OCI-LY1 (cell line): ENCODE measurements around the gene RERE.

Experiments used
- H2AFZ ChIP-seq: fragments of 200-600 bp; sonication (generic), shearing (Covaris generic); 2 replicates; pipeline ENCODE4 v1.6.0; 2014; ENCODE audit warnings: antibody characterized with exemption, mild to moderate bottlenecking, low read length
- H3F3A ChIP-seq: fragments of 200-600 bp; sonication (generic), shearing (Covaris generic); 2 replicates; pipeline ENCODE4 v1.6.0; 2014; ENCODE audit warnings: mild to moderate bottlenecking, antibody characterized with exemption, low read length, moderate library complexity; ENCODE audit not compliant: insufficient read depth
- H3K27ac ChIP-seq: fragments of 200-600 bp; sonication (generic); 2 replicates; pipeline ENCODE4 v1.5.1; 2014; ENCODE audit warnings: low read length, mixed run types, mild to moderate bottlenecking, low read depth; ENCODE audit not compliant: poor library complexity, severe bottlenecking
- H3K27me3 ChIP-seq: fragments of 200-600 bp; sonication (generic); 2 replicates; pipeline ENCODE4 v1.6.0; 2014; ENCODE audit warnings: antibody characterized with exemption, mild to moderate bottlenecking, low read length, moderate library complexity; ENCODE audit not compliant: insufficient read depth
- H3K36me3 ChIP-seq: fragments of 200-600 bp; sonication (generic); 2 replicates; pipeline ENCODE4 v1.6.1; 2014; ENCODE audit warnings: mild to moderate bottlenecking, antibody characterized with exemption, low read length, moderate library complexity, mixed read lengths; ENCODE audit not compliant: insufficient read depth
- H3K4me1 ChIP-seq: fragments of 200-600 bp; sonication (generic); 2 replicates; pipeline ENCODE4 v1.5.1; 2014; ENCODE audit warnings: mild to moderate bottlenecking, low read length, moderate library complexity; ENCODE audit not compliant: insufficient read depth, severe bottlenecking
- H3K4me2 ChIP-seq: fragments of 200-600 bp; sonication (generic), shearing (Covaris generic); 2 replicates; pipeline ENCODE4 v1.6.1; 2014; ENCODE audit warnings: low read length
- H3K4me3 ChIP-seq: fragments of 200-600 bp; sonication (generic); 2 replicates; pipeline ENCODE4 v1.5.1; 2014; ENCODE audit warnings: low read length, low read depth, mild to moderate bottlenecking, mixed read lengths; ENCODE audit not compliant: poor library complexity, severe bottlenecking
- H3K79me2 ChIP-seq: fragments of 200-600 bp; shearing (Covaris generic); 2 replicates; pipeline ENCODE4 v1.6.1; 2016; ENCODE audit warnings: mixed run types, low read length, mixed read lengths; ENCODE audit not compliant: insufficient read depth
- H3K9ac ChIP-seq: fragments of 200-600 bp; sonication (generic), shearing (Covaris generic); 2 replicates; pipeline ENCODE4 v1.6.1; 2014; ENCODE audit warnings: mild to moderate bottlenecking, low read length, mixed read lengths
- H3K9me2 ChIP-seq: fragments of 200-600 bp; sonication (generic), shearing (Covaris generic); 2 replicates; pipeline ENCODE4 v1.6.1; 2014; ENCODE audit warnings: low read depth, mild to moderate bottlenecking, low read length, mixed read lengths
- H3K9me3 ChIP-seq: fragments of 200-600 bp; shearing (Covaris generic); 2 replicates; pipeline ENCODE4 v1.6.1; 2014; ENCODE audit warnings: low read length, mixed read lengths
- H4K20me1 ChIP-seq: fragments of 200-600 bp; sonication (generic), shearing (Covaris generic); 2 replicates; pipeline ENCODE4 v1.6.0; 2016; ENCODE audit warnings: mild to moderate bottlenecking, low read length; ENCODE audit not compliant: insufficient read depth
- EZH2 ChIP-seq: fragments of 200-600 bp; sonication (generic), shearing (Covaris generic); IDR thresholded peaks from 2 replicates; pipeline ENCODE4 v1.8.0; 2017; ENCODE audit warnings: borderline replicate concordance, mixed run types, mild to moderate bottlenecking, antibody characterized with exemption, low read length, moderate library complexity, mixed read lengths
- TF ChIP-seq, protein P1 (sequence below): fragments of 200-600 bp; sonication (generic), shearing (Covaris generic); IDR thresholded peaks from 2 replicates; pipeline ENCODE4 v1.5.1; 2017; ENCODE audit warnings: mild to moderate bottlenecking, antibody characterized with exemption, low read length, moderate library complexity, mixed read lengths

The RERE gene

DNA sequence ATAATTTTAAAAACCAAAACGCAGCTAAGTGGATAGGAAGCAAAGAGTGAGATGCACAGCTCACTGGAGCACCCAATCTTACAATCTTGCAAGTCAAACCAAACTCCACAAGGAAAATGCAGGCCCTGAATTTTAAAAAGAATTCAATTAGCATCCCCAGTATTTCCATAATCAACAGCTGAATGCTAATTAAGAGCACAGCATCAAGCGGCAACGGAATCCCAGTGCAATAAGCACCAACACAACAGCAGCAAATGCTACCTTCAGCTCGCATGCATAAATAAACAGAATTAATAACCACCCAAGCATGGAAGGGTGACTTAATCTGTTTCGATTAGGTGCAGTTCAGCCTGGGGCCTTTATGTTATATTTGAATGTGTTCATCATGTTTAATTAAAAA, 356.7 kb downstream of the RERE start:
- peaks cover 90% of the 10 kb centered on the region for H3K4me1 ChIP-seq
- peak overlapping the region; percentile 39 for H3K4me3 ChIP-seq
- H3K79me2 ChIP-seq: peaks cover 16% of the 10 kb centered on the region
- H3K27ac ChIP-seq: peak overlapping the region; percentile 92
- no peaks in the 10 kb centered on the region for H3K36me3 ChIP-seq
- no peaks in the 10 kb centered on the region for H4K20me1 ChIP-seq
- no peak overlapping the region for H2AFZ ChIP-seq
- peak overlapping the region; percentile 65 for H3K4me2 ChIP-seq
- no peak for TF ChIP-seq EZH2
- TF ChIP-seq, protein P1, sequence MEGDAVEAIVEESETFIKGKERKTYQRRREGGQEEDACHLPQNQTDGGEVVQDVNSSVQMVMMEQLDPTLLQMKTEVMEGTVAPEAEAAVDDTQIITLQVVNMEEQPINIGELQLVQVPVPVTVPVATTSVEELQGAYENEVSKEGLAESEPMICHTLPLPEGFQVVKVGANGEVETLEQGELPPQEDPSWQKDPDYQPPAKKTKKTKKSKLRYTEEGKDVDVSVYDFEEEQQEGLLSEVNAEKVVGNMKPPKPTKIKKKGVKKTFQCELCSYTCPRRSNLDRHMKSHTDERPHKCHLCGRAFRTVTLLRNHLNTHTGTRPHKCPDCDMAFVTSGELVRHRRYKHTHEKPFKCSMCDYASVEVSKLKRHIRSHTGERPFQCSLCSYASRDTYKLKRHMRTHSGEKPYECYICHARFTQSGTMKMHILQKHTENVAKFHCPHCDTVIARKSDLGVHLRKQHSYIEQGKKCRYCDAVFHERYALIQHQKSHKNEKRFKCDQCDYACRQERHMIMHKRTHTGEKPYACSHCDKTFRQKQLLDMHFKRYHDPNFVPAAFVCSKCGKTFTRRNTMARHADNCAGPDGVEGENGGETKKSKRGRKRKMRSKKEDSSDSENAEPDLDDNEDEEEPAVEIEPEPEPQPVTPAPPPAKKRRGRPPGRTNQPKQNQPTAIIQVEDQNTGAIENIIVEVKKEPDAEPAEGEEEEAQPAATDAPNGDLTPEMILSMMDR: no peak
- no peaks in the 10 kb centered on the region for H3K27me3 ChIP-seq
- H3K9me2 ChIP-seq: no peaks in the 10 kb centered on the region
- H3K9me3 ChIP-seq: no peaks in the 10 kb centered on the region
- H3F3A ChIP-seq: 0 out of 2 replicates have a peak, but pooled peaks cover 3% of the 10 kb centered on the region
- H3K9ac ChIP-seq: peak overlapping the region; percentile 47

DNA sequence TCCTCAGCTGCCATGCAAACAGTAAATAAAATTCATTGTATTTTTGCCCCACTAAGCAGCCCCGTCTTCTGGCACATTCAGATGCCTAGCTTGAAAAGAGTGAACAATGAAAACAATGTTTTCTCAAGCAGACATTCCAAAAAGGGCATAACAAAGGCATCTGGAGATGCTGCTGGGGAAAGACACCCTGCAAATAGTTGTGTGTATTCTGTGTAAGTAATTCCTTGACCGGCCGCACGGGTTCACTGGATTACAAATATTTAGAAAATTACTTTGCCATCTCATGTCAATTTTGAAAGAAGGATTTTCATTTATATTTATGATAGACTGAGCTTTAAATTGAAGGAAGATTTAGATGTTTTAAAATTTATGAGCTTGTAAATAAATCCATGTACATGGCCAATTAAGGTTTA, 357.3 kb downstream of the RERE start:
- Histone ChIP-seq H3K4me3 (no peak overlapping the region), H4K20me1 (no peaks in the 10 kb centered on the region), H3K36me3 (no peaks in the 10 kb centered on the region), H2AFZ (no peak overlapping the region), H3K79me2 (peaks cover 16% of the 10 kb centered on the region), H3F3A (0 out of 2 replicates have a peak, but pooled peaks cover 3% of the 10 kb centered on the region), H3K27ac (peak overlapping the region; percentile 92), H3K4me2 (peak overlapping the region; percentile 65; the same call in 1 of the 2 replicates), H3K4me1 (peaks cover 83% of the 10 kb centered on the region), H3K27me3 (no peaks in the 10 kb centered on the region), H3K9ac (peak overlapping the region; percentile 47; the same call in 1 of the 2 replicates), H3K9me2 (no peaks in the 10 kb centered on the region), H3K9me3 (no peaks in the 10 kb centered on the region)
- no peak for TF ChIP-seq EZH2
- TF ChIP-seq, protein P1: no peak

DNA sequence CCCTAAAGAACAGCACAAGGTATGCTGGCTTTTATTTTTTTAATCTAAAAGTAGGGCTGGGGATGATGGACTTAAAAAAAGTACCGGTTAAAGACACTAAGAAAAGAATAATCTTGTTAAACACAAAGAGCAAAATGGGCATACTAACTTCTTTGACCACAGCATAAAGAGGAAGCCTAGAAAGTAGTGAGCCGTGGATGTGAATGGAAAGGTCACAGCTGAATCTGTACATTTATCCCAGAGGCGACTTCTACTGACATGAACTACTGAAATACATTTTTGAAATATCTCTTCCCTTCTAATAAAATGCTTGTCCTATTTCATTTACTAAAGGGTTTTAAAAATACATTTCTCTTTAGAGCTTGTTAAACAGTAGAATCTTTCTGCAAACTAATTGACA, 358.8 kb downstream of the RERE start:
- Histone ChIP-seq H3K27ac (peak overlapping the region; percentile 92), H3K79me2 (peaks cover 16% of the 10 kb centered on the region), H3K36me3 (peaks cover 5% of the 10 kb centered on the region; the same call in 1 of the 2 replicates)

More for the DNA sequence above, 358.8 kb downstream of the RERE start:
- no peaks in the 10 kb centered on the region for H3K27me3 ChIP-seq
- peak overlapping the region; percentile 65 for H3K4me2 ChIP-seq
- H3K9me2 ChIP-seq: no peaks in the 10 kb centered on the region
- no peak overlapping the region for H3K9ac ChIP-seq
- TF ChIP-seq, protein P1: no peak
- TF ChIP-seq EZH2: no peak
- H3K4me3 ChIP-seq: peak overlapping the region; percentile 33
- no peaks in the 10 kb centered on the region for H4K20me1 ChIP-seq
- H2AFZ ChIP-seq: no peak overlapping the region
- H3K9me3 ChIP-seq: no peaks in the 10 kb centered on the region
- H3F3A ChIP-seq: 0 out of 2 replicates have a peak, but pooled peaks cover 3% of the 10 kb centered on the region
- peaks cover 68% of the 10 kb centered on the region for H3K4me1 ChIP-seq
